ENCODE data around the gene HNRNPLL. TPM values are rescaled to one million over a fixed set of nuclear protein-coding genes. Genes with fewer than 3 reads are reported as not detected.

HNRNPLL gene
- total RNA-seq, 2 experiments from 2014 or later, result 53.5 to 59.8 TPM

DNA sequence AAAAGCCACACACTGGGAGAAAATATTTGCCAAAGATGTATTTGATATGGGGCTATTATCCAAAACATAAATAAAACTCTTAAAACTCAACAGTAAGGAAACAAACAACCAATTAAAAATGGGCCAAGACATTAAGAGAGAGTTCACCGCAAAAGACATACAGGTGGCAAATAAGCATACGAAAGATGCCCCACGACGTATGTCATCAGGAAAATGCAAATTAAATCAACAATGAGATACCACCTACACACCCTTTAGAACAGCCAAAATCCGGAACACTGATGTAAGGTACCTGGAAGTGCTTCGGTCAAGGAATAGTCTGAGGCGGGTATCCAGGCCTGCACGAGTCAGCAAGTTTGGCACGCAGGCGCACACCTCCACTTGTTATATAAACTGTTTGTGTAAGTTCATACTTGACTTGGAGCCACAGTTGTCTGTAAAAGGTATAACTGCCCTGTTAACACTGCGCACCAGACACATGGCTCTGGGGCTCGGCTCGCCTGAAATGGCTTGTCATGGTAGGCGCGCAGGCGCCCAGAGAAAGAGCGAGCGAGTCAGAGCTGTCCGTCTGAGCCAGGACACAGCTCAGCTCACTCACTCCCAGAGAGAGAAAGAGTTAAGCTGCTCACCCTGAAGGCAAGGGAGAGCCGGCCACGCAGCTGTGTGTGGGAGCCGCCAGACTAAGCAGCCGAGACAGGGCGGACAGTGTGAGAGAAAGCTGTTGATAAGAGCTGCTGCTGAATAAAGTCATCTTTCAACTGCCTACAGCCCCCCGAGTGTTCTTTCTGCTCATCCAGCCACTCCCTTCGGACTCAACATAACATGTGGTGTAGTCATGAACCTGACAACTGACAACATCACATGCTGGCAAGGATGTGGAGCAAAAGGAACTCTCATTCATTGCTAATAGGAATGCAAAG, 87.3 kb downstream of the HNRNPLL start:
- Mint-ChIP-seq H3K4me3 (no peak overlapping the region), H3K36me3 (ENCODE audit: low read depth) (no peaks in the 10 kb centered on the region), H3K9me3 (ENCODE audit: low read depth) (no peaks in the 10 kb centered on the region), H3K27ac (no peak overlapping the region), H3K27me3 (no peaks in the 10 kb centered on the region), H3K4me1 (no peaks in the 10 kb centered on the region)
- ATAC-seq (no peak), DNase-seq (no peak)
- POLR2A ChIA-PET, result no interaction called here
- intact Hi-C loops (cut with DNase I, micrococcal nuclease), result no loop called here
- CTCF ChIA-PET, result interaction anchor here (10.1 kb wide), 1 partner anchor 199 kb away, joined by 155 read pairs; no protein-coding TSS in a partner anchor

DNA sequence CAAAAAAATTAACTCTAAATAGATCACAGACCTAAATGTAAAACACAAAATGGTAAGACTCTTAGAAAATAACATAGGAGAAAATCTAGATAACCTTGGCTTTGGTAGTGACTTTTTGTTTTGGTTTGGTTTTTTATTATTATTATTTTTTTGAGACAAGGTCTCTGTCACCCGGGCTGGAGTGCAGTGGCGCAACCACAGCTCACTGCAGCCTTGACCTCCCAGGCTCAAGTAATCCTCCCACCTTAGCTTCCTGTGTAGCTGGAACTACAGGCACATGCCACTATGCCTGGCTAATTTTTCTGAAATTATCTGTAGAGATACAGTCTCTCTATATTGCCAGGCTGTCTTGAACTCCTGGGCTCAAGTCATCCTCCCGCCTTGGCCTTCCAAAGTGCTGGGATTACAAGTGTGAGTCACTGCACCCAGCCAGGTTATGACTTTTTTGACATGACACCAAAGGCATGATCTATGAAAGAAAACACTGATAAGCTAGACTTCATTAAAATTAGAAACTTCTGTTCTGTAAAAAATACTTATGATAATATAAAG, 88.0 kb downstream of the HNRNPLL start:
- no peak for DNase-seq
- H3K9me3 Mint-ChIP-seq (ENCODE audit: low read depth), result no peaks in the 10 kb centered on the region
- peaks cover 1% of the 10 kb centered on the region for H3K27me3 Mint-ChIP-seq
- H3K4me3 Mint-ChIP-seq, result no peak overlapping the region
- intact Hi-C loops (cut with DNase I, micrococcal nuclease), result no loop called here
- no peak for ATAC-seq
- H3K36me3 Mint-ChIP-seq (ENCODE audit: low read depth), result no peaks in the 10 kb centered on the region
- ChIA-PET CTCF (interaction anchor here (10.1 kb wide), 1 partner anchor 199 kb away, joined by 155 read pairs; no protein-coding TSS in a partner anchor), POLR2A (no interaction called here)
- no peak overlapping the region for H3K27ac Mint-ChIP-seq
- H3K4me1 Mint-ChIP-seq, result no peaks in the 10 kb centered on the region

DNA sequence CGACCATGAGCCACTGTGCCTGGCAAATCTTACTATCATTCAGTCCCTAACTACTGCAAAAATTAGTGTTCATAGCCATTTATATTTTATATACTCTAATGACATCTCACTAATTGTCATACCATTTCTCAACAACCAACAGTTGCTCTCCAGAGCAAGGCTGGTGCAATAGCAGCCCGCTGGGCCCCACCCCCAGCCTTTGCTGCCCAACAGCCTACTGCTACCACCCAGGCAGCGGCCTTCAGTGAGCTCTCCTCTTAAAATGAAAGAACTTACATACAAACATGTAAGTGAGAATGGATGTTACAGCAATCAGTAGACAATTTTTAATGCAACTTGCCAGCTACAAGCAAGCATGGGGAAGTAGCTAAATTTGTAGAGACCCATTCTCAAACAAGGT, 90.5 kb downstream of the HNRNPLL start:
- no peak for ATAC-seq
- no peak overlapping the region for H3K4me3 Mint-ChIP-seq
- no peak overlapping the region for H3K27ac Mint-ChIP-seq
- CTCF ChIA-PET, result interaction anchor here (0.7 to 10.1 kb wide), 4 partner anchors 111 to 238 kb away, joined by 3 to 155 read pairs (median 4); no protein-coding TSS in a partner anchor
- H3K27me3 Mint-ChIP-seq, result peaks cover 1% of the 10 kb centered on the region
- no peaks in the 10 kb centered on the region for H3K9me3 Mint-ChIP-seq (ENCODE audit: low read depth)
- H3K4me1 Mint-ChIP-seq, result peaks cover 3% of the 10 kb centered on the region
- no peak for DNase-seq
- H3K36me3 Mint-ChIP-seq (ENCODE audit: low read depth), result no peaks in the 10 kb centered on the region
- intact Hi-C loops (cut with DNase I, micrococcal nuclease), result no loop called here
- POLR2A ChIA-PET, result interaction anchor here (0.6 kb wide), 1 partner anchor 227 kb away, joined by 4 read pairs; no protein-coding TSS in a partner anchor

Other genes starting within 250 kb of the HNRNPLL start
- 10 to 100 TPM; 29.9 to 50.3 TPM for gene ATL2, start 225.7 kb downstream of the HNRNPLL start, total RNA-seq
- 10 to 100 TPM; 56.0 to 57.8 TPM for gene GALM, start 63.2 kb upstream of the HNRNPLL start, total RNA-seq
- gene SRSF7, start 148.4 kb upstream of the HNRNPLL start, total RNA-seq, result 100 to 1,000 TPM; 194 to 309 TPM
- 10 to 100 TPM; 28.4 to 31.6 TPM for gene GEMIN6, start 175.3 kb upstream of the HNRNPLL start, total RNA-seq

Data from activated CD4-positive, alpha-beta T cell treated with anti-CD3 and anti-CD28 coated beads for 36 hours (primary cell).